ENCODE results near the gene ZNF611.
"Not testable (repeated sequence)": the region's sequence is repeated elsewhere in the genome, so short reads cannot be mapped to it uniquely, and the experiment has no call there.

The ZNF611 gene

GRCh38 chr19:52710538-52710937 lies 24.3 kb downstream of the ZNF611 start:
- H4K20me1 ChIP-seq (ENCODE audit: control insufficient read depth, insufficient read depth, low read depth, low read length), result no peaks in the 10 kb centered on the region
- no peaks in the 10 kb centered on the region; the same call in 1 of the 2 replicates for H3K9me3 ChIP-seq (ENCODE audit: control insufficient read depth, insufficient read depth, low read length)
- peaks cover 55% of the 10 kb centered on the region for H3K36me3 ChIP-seq (ENCODE audit: control insufficient read depth, low read length)
- no peak overlapping the region for H3K4me2 ChIP-seq (ENCODE audit: low read length)
- H3K27me3 ChIP-seq (ENCODE audit: control insufficient read depth, low read length), result no peaks in the 10 kb centered on the region
- no peak overlapping the region for H3K27ac ChIP-seq (ENCODE audit: low read depth, low read length)
- H3K9me2 ChIP-seq (replicated peaks; ENCODE audit: control insufficient read depth, low read length), result no peaks in the 10 kb centered on the region
- no peaks in the 10 kb centered on the region for H3K4me1 ChIP-seq (ENCODE audit: control insufficient read depth, low read length)
- no peaks in the 10 kb centered on the region for H3F3A ChIP-seq (ENCODE audit: control insufficient read depth, insufficient read depth)
- H3K79me2 ChIP-seq (ENCODE audit: control insufficient read depth, low read length), result no peaks in the 10 kb centered on the region
- H3K4me3 ChIP-seq (ENCODE audit: low read length), result no peak overlapping the region
- TF ChIP-seq EZH2phosphoT487 (IDR thresholded peaks at IDR 0.05; ENCODE audit: borderline replicate concordance, low read length) (no peak), CTCF (IDR thresholded peaks at IDR 0.05; ENCODE audit: low read depth, low read length, poor library complexity, severe bottlenecking) (no peak)

DNA sequence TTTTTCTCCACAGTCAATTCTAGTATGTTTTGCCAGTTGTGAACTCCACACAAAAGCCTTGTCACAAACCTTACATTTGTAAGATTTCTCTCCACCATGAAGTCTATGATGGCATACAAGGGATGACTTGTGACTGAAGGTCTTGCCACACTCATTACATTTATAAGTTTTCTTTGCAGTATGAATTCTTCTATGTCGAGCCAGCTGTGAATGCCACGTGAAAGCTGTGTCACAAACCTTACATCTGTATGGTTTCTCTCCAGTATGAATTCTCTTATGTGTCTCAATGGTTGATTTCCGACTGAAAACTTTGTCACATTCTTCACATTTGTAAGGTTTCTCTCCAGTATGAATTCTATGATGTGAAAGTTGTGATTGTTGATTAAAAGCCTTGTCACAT lies 29.2 kb downstream of the ZNF611 start:
- H3K4me3 ChIP-seq (ENCODE audit: low read length); H3K4me1 ChIP-seq (ENCODE audit: control insufficient read depth, low read length); H3K27me3 ChIP-seq (ENCODE audit: control insufficient read depth, low read length); H3F3A ChIP-seq (ENCODE audit: control insufficient read depth, insufficient read depth); H3K9me3 ChIP-seq (ENCODE audit: control insufficient read depth, insufficient read depth, low read length); H3K79me2 ChIP-seq (ENCODE audit: control insufficient read depth, low read length); H3K9me2 ChIP-seq (replicated peaks; ENCODE audit: control insufficient read depth, low read length); H3K27ac ChIP-seq (ENCODE audit: low read depth, low read length); H4K20me1 ChIP-seq (ENCODE audit: control insufficient read depth, insufficient read depth, low read depth, low read length); H3K4me2 ChIP-seq (ENCODE audit: low read length): not testable (repeated sequence)
- peaks cover 45% of the 10 kb centered on the region for H3K36me3 ChIP-seq (ENCODE audit: control insufficient read depth, low read length)

- Histone ChIP-seq H3K36me3 (ENCODE audit: control insufficient read depth, low read length) (peaks cover 36% of the 10 kb centered on the region), H3K27ac (ENCODE audit: low read depth, low read length) (no peak overlapping the region), H3F3A (ENCODE audit: control insufficient read depth, insufficient read depth) (no peaks in the 10 kb centered on the region), H3K4me1 (ENCODE audit: control insufficient read depth, low read length) (no peaks in the 10 kb centered on the region), H3K79me2 (ENCODE audit: control insufficient read depth, low read length) (no peaks in the 10 kb centered on the region), H4K20me1 (ENCODE audit: control insufficient read depth, insufficient read depth, low read depth, low read length) (no peaks in the 10 kb centered on the region), H3K4me2 (ENCODE audit: low read length) (no peak overlapping the region), H3K9me2 (replicated peaks; ENCODE audit: control insufficient read depth, low read length) (no peaks in the 10 kb centered on the region), H3K9me3 (ENCODE audit: control insufficient read depth, insufficient read depth, low read length) (no peaks in the 10 kb centered on the region; the same call in 1 of the 2 replicates), H3K27me3 (ENCODE audit: control insufficient read depth, low read length) (no peaks in the 10 kb centered on the region), H3K4me3 (ENCODE audit: low read length) (no peak overlapping the region)
- TF ChIP-seq EZH2phosphoT487 (IDR thresholded peaks at IDR 0.05; ENCODE audit: borderline replicate concordance, low read length) (no peak), CTCF (IDR thresholded peaks at IDR 0.05; ENCODE audit: low read depth, low read length, poor library complexity, severe bottlenecking) (no peak)
Observed at GRCh38 chr19:52703917-52704316, 30.9 kb downstream of the ZNF611 start.

GRCh38 chr19:52700673-52701072 lies 34.2 kb downstream of the ZNF611 start:
- Histone ChIP-seq H3K36me3 (ENCODE audit: control insufficient read depth, low read length) (peaks cover 15% of the 10 kb centered on the region), H3K4me3 (ENCODE audit: low read length) (no peak overlapping the region), H3K27ac (ENCODE audit: low read depth, low read length) (no peak overlapping the region), H3K4me2 (ENCODE audit: low read length) (no peak overlapping the region), H4K20me1 (ENCODE audit: control insufficient read depth, insufficient read depth, low read depth, low read length) (no peaks in the 10 kb centered on the region), H3F3A (ENCODE audit: control insufficient read depth, insufficient read depth) (no peaks in the 10 kb centered on the region), H3K79me2 (ENCODE audit: control insufficient read depth, low read length) (no peaks in the 10 kb centered on the region), H3K9me3 (ENCODE audit: control insufficient read depth, insufficient read depth, low read length) (no peaks in the 10 kb centered on the region; the same call in 1 of the 2 replicates), H3K4me1 (ENCODE audit: control insufficient read depth, low read length) (no peaks in the 10 kb centered on the region), H3K27me3 (ENCODE audit: control insufficient read depth, low read length) (no peaks in the 10 kb centered on the region), H3K9me2 (replicated peaks; ENCODE audit: control insufficient read depth, low read length) (no peaks in the 10 kb centered on the region)
- TF ChIP-seq CTCF (IDR thresholded peaks at IDR 0.05; ENCODE audit: low read depth, low read length, poor library complexity, severe bottlenecking) (no peak), EZH2phosphoT487 (IDR thresholded peaks at IDR 0.05; ENCODE audit: borderline replicate concordance, low read length) (no peak)

All from DOHH2 (cell line).